B cell (primary cell): Measurements from ENCODE around the gene COMT. TPM values are rescaled to one million over a fixed set of nuclear protein-coding genes. Genes with fewer than 3 reads are reported as not detected.

Experiments
- ATAC-seq: fragments of 200-7000 bp; cut with Tn5 transposase; one replicate; pipeline ENCODE4 v1.10.0; 2021; ENCODE audit warnings: low read depth, mild to moderate bottlenecking, moderate number of reproducible peaks, moderate library complexity
- CTCF ChIA-PET: fragments of 350-600 bp; sonication (Branson Sonifier 250); formaldehyde crosslinking; loops from one replicate; lab custom pipeline; 2021; ENCODE audit warnings: antibody characterized with exemption, inconsistent platforms; lab: Charles Lee
- POLR2A ChIA-PET: fragments of 350-600 bp; sonication (Branson Sonifier 250); formaldehyde crosslinking; loops from one replicate; lab custom pipeline; 2021; ENCODE audit warnings: antibody characterized with exemption; lab: Charles Lee
- DNase-seq: peaks from one replicate; pipeline ENCODE4 v3.0.0; 2013
- H2AFZ ChIP-seq: 2 replicates; pipeline ENCODE4 v1.6.1; 2012; ENCODE audit warnings: mild to moderate bottlenecking, low read depth, low read length; ENCODE audit not compliant: insufficient read depth, poor library complexity, severe bottlenecking
- H3K27ac ChIP-seq, 2 donors: 1 replicate in 1 of 2; 2 replicates in 1 of 2; pipeline ENCODE4 v1.5.1; 2012 to 2013; ENCODE audit warnings: low read length in 2 of 2, mild to moderate bottlenecking in 2 of 2, moderate library complexity in 1 of 2
- H3K27me3 ChIP-seq, 4 experiments: fragments of 200-600 bp in 1 of 4; sonication (generic) in 1 of 4; replicated peaks in 1 of 4; 1 replicate in 2 of 4; 2 replicates in 2 of 4; pipeline versions ENCODE4 v1.6.1 to v1.7.0; 2013 to 2016; ENCODE audit warnings: low read length in 3 of 4, mild to moderate bottlenecking in 2 of 4, mixed read lengths in 1 of 4, moderate library complexity in 1 of 4; ENCODE audit not compliant: insufficient read depth in 4 of 4, control insufficient read depth in 3 of 4; ENCODE audit errors: control extremely low read depth in 1 of 4
- H3K36me3 ChIP-seq, 2 experiments: replicated peaks in 1 of 2; 1 replicate in 1 of 2; 2 replicates in 1 of 2; pipeline versions ENCODE4 v1.6.1 to v1.7.1; 2013; ENCODE audit warnings: low read length in 1 of 2; ENCODE audit not compliant: insufficient read depth in 2 of 2, control insufficient read depth in 1 of 2; ENCODE audit errors: control extremely low read depth in 1 of 2, extremely low read depth in 1 of 2
- H3K4me1 ChIP-seq, 2 donors: fragments of 200-600 bp in 1 of 2; sonication (generic) in 1 of 2; 1 replicate in 1 of 2; 2 replicates in 1 of 2; pipeline versions ENCODE4 v1.5.1 to v1.6.1; 2013 to 2017; ENCODE audit warnings: low read length in 2 of 2; ENCODE audit not compliant: control insufficient read depth in 2 of 2, insufficient read depth in 2 of 2
- H3K4me2 ChIP-seq: replicated peaks from 2 replicates; pipeline ENCODE3; 2012; ENCODE audit warnings: mild to moderate bottlenecking, low read depth, low read length; ENCODE audit not compliant: poor library complexity, severe bottlenecking
- H3K4me3 ChIP-seq, 5 experiments: fragments of 200-600 bp in 1 of 5; sonication (generic) in 1 of 5; 1 replicate in 3 of 5; 2 replicates in 2 of 5; pipeline versions ENCODE4 v1.5.1 to v1.7.0; 2011 to 2016; ENCODE audit warnings: low read length in 4 of 5, mild to moderate bottlenecking in 4 of 5, low read depth in 2 of 5, control low read depth in 1 of 5, moderate library complexity in 1 of 5; ENCODE audit not compliant: insufficient read depth in 1 of 5; ENCODE audit errors: control extremely low read depth in 1 of 5, extremely low read depth in 1 of 5
- H3K79me2 ChIP-seq: fragments of 200-600 bp; sonication (generic); one replicate; pipeline ENCODE4 v1.6.0; 2016; ENCODE audit warnings: low read length; ENCODE audit not compliant: control insufficient read depth, insufficient read depth
- H3K9ac ChIP-seq: fragments of 200-600 bp; sonication (generic); 2 replicates; pipeline ENCODE4 v1.6.1; 2017; ENCODE audit warnings: mild to moderate bottlenecking, low read length, moderate library complexity
- H3K9me3 ChIP-seq, 3 donors: one replicate each; pipeline versions ENCODE4 v1.6.1 to v1.7.1; 2013; ENCODE audit warnings: low read length in 2 of 3; ENCODE audit not compliant: control insufficient read depth in 2 of 3, insufficient read depth in 1 of 3; ENCODE audit errors: control extremely low read depth in 1 of 3
- H4K20me1 ChIP-seq: 2 replicates; pipeline ENCODE4 v1.6.0; 2012; ENCODE audit warnings: mild to moderate bottlenecking, low read length; ENCODE audit not compliant: insufficient read depth, control insufficient read depth, poor library complexity, severe bottlenecking
- H3K27ac Mint-ChIP-seq: one replicate; pipeline ENCODE4 v1.8.0; 2021; ENCODE audit warnings: mixed read lengths
- H3K27me3 Mint-ChIP-seq: one replicate; pipeline ENCODE4 v1.8.0; 2021; ENCODE audit warnings: mixed read lengths
- H3K4me1 Mint-ChIP-seq: one replicate; pipeline ENCODE4 v1.8.0; 2021; ENCODE audit warnings: mixed read lengths
- H3K4me3 Mint-ChIP-seq: one replicate; pipeline ENCODE4 v1.8.0; 2021; ENCODE audit warnings: mixed read lengths
- H3K9me3 Mint-ChIP-seq: one replicate; pipeline ENCODE4 v1.8.0; 2022; ENCODE audit warnings: mixed read lengths; ENCODE audit not compliant: insufficient read depth
- CTCF ChIP-seq: fragments of 200-600 bp; IDR thresholded peaks from one replicate; pipeline ENCODE4 v1.8.0; 2022; ENCODE audit warnings: antibody characterized with exemption, mild to moderate bottlenecking
- EZH2 ChIP-seq: IDR thresholded peaks from 2 replicates; pipeline ENCODE4 v1.6.1; 2012; ENCODE audit warnings: borderline replicate concordance, low read depth, mild to moderate bottlenecking, moderate library complexity, low read length; ENCODE audit not compliant: insufficient read depth, poor library complexity, severe bottlenecking
- WGBS: methylation state at CpG from one replicate; pipeline ENCODE4 v1.1.5; 2013; ENCODE audit warnings: missing lambda C conversion rate; ENCODE audit not compliant: insufficient coverage; 5-methylcytosine and 5-hydroxymethylcytosine counted together
- intact Hi-C: fragments of 100-400 bp; cut with micrococcal nuclease; formaldehyde crosslinking; loops from one replicate; pipeline ENCODE4 v1.10.0; 2022
- polyA plus RNA-seq: library from polyadenylated mRNA; depleted of rRNA; stranded (reverse); fragments of >200 nt; gene quantifications from 2 replicates; pipeline ENCODE4 v1.2.3, GENCODE V29; 2012
- total RNA-seq, 2 donors: library from RNA; stranded (reverse); fragments of 120-200 nt in 1 of 2; gene quantifications; 1 replicate in 1 of 2; 2 replicates in 1 of 2; pipeline versions ENCODE4 v1.2.3 to v1.2.4, GENCODE V29; 2013 to 2022

The COMT gene
- total and polyA plus RNA-seq, 2 donors (not counting 1 experiment from before 2014, with no cell fraction given): 32.6 to 58.3 TPM

- intact Hi-C loops: no loop called here
- H4K20me1 ChIP-seq: no peaks in the 10 kb centered on the region
- no peak overlapping the region for H3K9ac ChIP-seq
- H3K79me2 ChIP-seq: peaks cover 5% of the 10 kb centered on the region
- H2AFZ ChIP-seq: no peak overlapping the region
- H3K27me3 ChIP-seq: peaks cover 0 to 9% (median 0%) of the 10 kb centered on the region in 4 experiments
- H3K27ac ChIP-seq: no peak overlapping the region
- no peaks in the 10 kb centered on the region for H3K9me3 ChIP-seq
- ChIA-PET POLR2A (no interaction called here), CTCF (interaction anchor here (0.7 to 4.8 kb wide), 6 partner anchors 20 to 282 kb away, joined by 3 to 65 read pairs (median 6); no protein-coding TSS in a partner anchor)
- H3K36me3 ChIP-seq: no peaks in the 10 kb centered on the region
- no peak for ATAC-seq
- H3K4me3 ChIP-seq: no peak overlapping the region
- H3K9me3 Mint-ChIP-seq: no peaks in the 10 kb centered on the region
- H3K27me3 Mint-ChIP-seq: no peaks in the 10 kb centered on the region
- no peak overlapping the region for H3K4me3 Mint-ChIP-seq
- H3K4me1 Mint-ChIP-seq: peaks cover 10% of the 10 kb centered on the region
- H3K27ac Mint-ChIP-seq: no peak overlapping the region
- H3K4me2 ChIP-seq: no peak overlapping the region
- 97% methylated on average over 7 of the region's 7 CpGs for WGBS
- no peak for DNase-seq
- TF ChIP-seq CTCF: no peak
- TF ChIP-seq EZH2: no peak
- H3K4me1 ChIP-seq: peaks cover 1 to 3% of the 10 kb centered on the region in 2 donors
These were observed 70.6 kb downstream of the COMT start for GRCh38 chr22:20011993-20012740.

DNA sequence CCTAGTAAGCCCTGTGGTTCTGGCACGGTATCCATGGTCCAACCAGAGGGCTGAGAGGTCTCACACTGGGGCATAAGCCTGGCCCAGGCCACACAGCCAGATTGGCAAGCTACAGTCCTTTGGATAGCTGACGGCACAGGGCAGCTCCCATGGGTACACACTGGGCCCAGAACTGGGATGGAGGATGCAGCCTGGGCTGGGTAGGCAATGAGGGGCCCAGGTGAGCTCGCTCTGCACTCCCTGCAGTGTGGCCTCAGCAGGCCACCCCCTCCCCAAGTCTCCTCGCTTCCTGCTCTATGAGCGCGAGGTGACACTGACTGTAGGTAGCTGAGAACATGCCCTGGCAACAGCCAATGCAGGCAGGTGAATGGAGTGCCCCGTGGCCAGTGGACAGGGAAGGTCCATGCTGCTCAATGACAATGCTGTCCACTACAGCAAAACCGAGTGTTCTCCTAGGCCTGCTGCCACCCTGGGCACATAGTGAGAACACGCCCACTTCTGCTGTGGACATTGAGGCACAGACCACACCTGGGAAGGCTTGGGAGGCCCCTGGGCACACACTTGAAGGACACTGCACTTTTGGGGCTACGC is 71.3 kb downstream of the COMT start:
- no peak overlapping the region for H3K4me2 ChIP-seq
- H4K20me1 ChIP-seq: no peaks in the 10 kb centered on the region
- H3K79me2 ChIP-seq: peaks cover 8% of the 10 kb centered on the region
- no peaks in the 10 kb centered on the region for H3K9me3 ChIP-seq
- H3K4me3 ChIP-seq: no peak overlapping the region
- ATAC-seq: no peak
- peaks cover 13% of the 10 kb centered on the region for H3K4me1 Mint-ChIP-seq
- H3K27me3 ChIP-seq: peaks cover 0 to 16% (median under 1%) of the 10 kb centered on the region in 4 experiments
- no peak overlapping the region for H3K27ac ChIP-seq
- H2AFZ ChIP-seq: no peak overlapping the region
- no peak overlapping the region for H3K9ac ChIP-seq
- no peaks in the 10 kb centered on the region for H3K27me3 Mint-ChIP-seq
- no peak for DNase-seq
- peaks cover 7 to 9% of the 10 kb centered on the region in 2 donors for H3K4me1 ChIP-seq
- H3K4me3 Mint-ChIP-seq: no peak overlapping the region
- intact Hi-C loops: no loop called here
- POLR2A ChIA-PET: no interaction called here
- no peak overlapping the region for H3K27ac Mint-ChIP-seq
- no peaks in the 10 kb centered on the region for H3K9me3 Mint-ChIP-seq
- TF ChIP-seq CTCF (no peak), EZH2 (no peak)
- WGBS: 91% methylated on average over 10 of the region's 10 CpGs
- no peaks in the 10 kb centered on the region for H3K36me3 ChIP-seq
- CTCF ChIA-PET: interaction anchor here (0.6 to 4.8 kb wide), 16 partner anchors 9 to 282 kb away, joined by 3 to 65 read pairs (median 4); no protein-coding TSS in a partner anchor
